Parathyroid adenoma (tissue), 2 donors: ENCODE measurements around the gene TRPV6.

Experiments
- H2AFZ ChIP-seq: fragments of 300-600 bp; sonication (generic); one replicate; pipeline ENCODE4 v1.7.0; 2017; ENCODE audit warnings: antibody characterized with exemption, mild to moderate bottlenecking
- H3K27ac ChIP-seq: fragments of 300-600 bp; sonication (generic); one replicate; pipeline ENCODE4 v1.7.0; 2017
- H3K27me3 ChIP-seq: fragments of 300-600 bp; sonication (generic); one replicate; pipeline ENCODE4 v1.7.0; 2017; ENCODE audit warnings: low read length; ENCODE audit not compliant: control insufficient read depth, insufficient read depth
- H3K36me3 ChIP-seq: fragments of 300-600 bp; sonication (generic); one replicate; pipeline ENCODE4 v1.7.0; 2017; ENCODE audit warnings: low read length; ENCODE audit not compliant: control insufficient read depth, insufficient read depth
- H3K4me1 ChIP-seq: fragments of 300-600 bp; sonication (generic); one replicate; pipeline ENCODE4 v1.7.0; 2017; ENCODE audit warnings: control low read depth
- H3K4me2 ChIP-seq: fragments of 300-600 bp; sonication (generic); one replicate; pipeline ENCODE4 v1.7.0; 2017; ENCODE audit warnings: low read length
- H3K4me3 ChIP-seq: fragments of 300-600 bp; sonication (generic); one replicate; pipeline ENCODE4 v1.7.0; 2017; ENCODE audit warnings: low read depth, low read length
- H3K79me2 ChIP-seq: fragments of 300-600 bp; sonication (generic); one replicate; pipeline ENCODE4 v1.7.0; 2017; ENCODE audit warnings: control low read depth
- H3K9ac ChIP-seq: fragments of 300-600 bp; sonication (generic); one replicate; pipeline ENCODE4 v1.7.0; 2017; ENCODE audit warnings: mild to moderate bottlenecking
- H3K9me3 ChIP-seq: fragments of 300-600 bp; sonication (generic); one replicate; pipeline ENCODE4 v1.7.0; 2017; ENCODE audit warnings: low read length; ENCODE audit not compliant: control insufficient read depth
- CTCF ChIP-seq: fragments of 300-600 bp; sonication (generic); IDR thresholded peaks from one replicate; pipeline ENCODE4 v1.7.0; 2017; ENCODE audit warnings: antibody characterized with exemption, mild to moderate bottlenecking
- donor health status: primary hyperparathyroidism.

The TRPV6 gene

DNA sequence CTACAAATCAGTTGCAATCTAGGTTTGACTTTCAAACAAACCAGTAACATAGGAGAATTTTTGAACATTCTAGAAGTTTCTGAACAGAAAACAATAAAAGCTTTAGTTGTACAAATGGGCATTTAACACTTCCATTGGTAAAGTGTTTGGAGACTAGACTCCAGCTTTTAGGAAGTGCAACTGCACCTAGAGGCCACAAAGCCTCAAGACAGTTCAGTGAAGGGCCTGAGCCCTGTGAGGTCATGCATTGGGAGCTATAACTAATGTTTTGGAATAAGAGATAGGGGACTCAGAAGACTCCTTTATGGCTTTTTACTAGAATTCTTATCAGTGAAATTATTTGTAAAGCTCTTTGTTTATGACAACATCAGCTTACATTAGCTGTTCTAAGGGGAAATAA, 33.6 kb downstream of the TRPV6 start:
- no peak for TF ChIP-seq CTCF
- Histone ChIP-seq H3K4me3 (no peak overlapping the region), H2AFZ (no peak overlapping the region), H3K9ac (no peak overlapping the region), H3K79me2 (no peaks in the 10 kb centered on the region), H3K36me3 (no peaks in the 10 kb centered on the region), H3K4me2 (no peak overlapping the region), H3K9me3 (no peaks in the 10 kb centered on the region), H3K27me3 (no peaks in the 10 kb centered on the region), H3K27ac (no peak overlapping the region), H3K4me1 (peaks cover 12% of the 10 kb centered on the region)

GRCh38 chr7:142851269-142851668, 34.3 kb downstream of the TRPV6 start:
- no peaks in the 10 kb centered on the region for H3K79me2 ChIP-seq
- no peaks in the 10 kb centered on the region for H3K27me3 ChIP-seq
- H3K27ac ChIP-seq, result no peak overlapping the region
- H3K4me2 ChIP-seq, result no peak overlapping the region
- no peak overlapping the region for H2AFZ ChIP-seq
- peaks cover 12% of the 10 kb centered on the region for H3K4me1 ChIP-seq
- H3K36me3 ChIP-seq, result no peaks in the 10 kb centered on the region
- H3K9me3 ChIP-seq, result no peaks in the 10 kb centered on the region
- TF ChIP-seq CTCF, result no peak
- no peak overlapping the region for H3K9ac ChIP-seq
- no peak overlapping the region for H3K4me3 ChIP-seq

- no peaks in the 10 kb centered on the region for H3K9me3 ChIP-seq
- no peaks in the 10 kb centered on the region for H3K79me2 ChIP-seq
- H2AFZ ChIP-seq, result no peak overlapping the region
- no peak for TF ChIP-seq CTCF
- H3K4me2 ChIP-seq, result no peak overlapping the region
- no peak overlapping the region for H3K9ac ChIP-seq
- H3K36me3 ChIP-seq, result no peaks in the 10 kb centered on the region
- H3K27me3 ChIP-seq, result no peaks in the 10 kb centered on the region
- H3K27ac ChIP-seq, result no peak overlapping the region
- H3K4me3 ChIP-seq, result no peak overlapping the region
- H3K4me1 ChIP-seq, result no peaks in the 10 kb centered on the region
Observed at GRCh38 chr7:142847353-142847752, 38.2 kb downstream of the TRPV6 start.

DNA sequence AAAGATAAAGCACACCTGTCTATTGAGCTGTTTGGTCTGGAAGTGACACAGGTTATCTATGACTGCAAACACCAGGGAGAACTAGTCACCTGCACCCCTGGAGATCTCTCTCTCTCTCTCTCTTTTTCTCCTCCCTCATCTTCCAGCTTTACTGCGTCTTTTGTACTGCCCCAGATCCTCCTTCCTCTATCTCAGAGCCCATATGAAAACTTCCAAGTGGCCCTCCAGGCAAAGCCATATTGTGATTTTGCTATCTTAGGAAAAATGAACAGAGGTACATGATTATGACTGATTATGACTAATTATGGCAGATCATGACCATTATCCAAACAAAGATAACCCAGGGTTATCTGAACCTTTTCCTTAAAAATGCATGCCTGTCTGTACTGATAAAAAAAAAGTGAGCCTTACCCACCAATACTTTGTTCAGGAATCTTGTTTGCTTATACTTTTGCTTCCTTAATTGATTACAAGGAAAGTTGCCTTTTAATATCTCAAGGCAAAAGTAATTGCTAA, 43.2 kb downstream of the TRPV6 start:
- H3K4me2 ChIP-seq, result no peak overlapping the region
- H3K9ac ChIP-seq, result no peak overlapping the region
- no peaks in the 10 kb centered on the region for H3K4me1 ChIP-seq
- H3K36me3 ChIP-seq, result no peaks in the 10 kb centered on the region
- no peak for TF ChIP-seq CTCF
- H3K9me3 ChIP-seq, result no peaks in the 10 kb centered on the region
- no peak overlapping the region for H3K4me3 ChIP-seq
- H3K27me3 ChIP-seq, result no peaks in the 10 kb centered on the region
- H2AFZ ChIP-seq, result no peak overlapping the region
- no peaks in the 10 kb centered on the region for H3K79me2 ChIP-seq
- H3K27ac ChIP-seq, result no peak overlapping the region

DNA sequence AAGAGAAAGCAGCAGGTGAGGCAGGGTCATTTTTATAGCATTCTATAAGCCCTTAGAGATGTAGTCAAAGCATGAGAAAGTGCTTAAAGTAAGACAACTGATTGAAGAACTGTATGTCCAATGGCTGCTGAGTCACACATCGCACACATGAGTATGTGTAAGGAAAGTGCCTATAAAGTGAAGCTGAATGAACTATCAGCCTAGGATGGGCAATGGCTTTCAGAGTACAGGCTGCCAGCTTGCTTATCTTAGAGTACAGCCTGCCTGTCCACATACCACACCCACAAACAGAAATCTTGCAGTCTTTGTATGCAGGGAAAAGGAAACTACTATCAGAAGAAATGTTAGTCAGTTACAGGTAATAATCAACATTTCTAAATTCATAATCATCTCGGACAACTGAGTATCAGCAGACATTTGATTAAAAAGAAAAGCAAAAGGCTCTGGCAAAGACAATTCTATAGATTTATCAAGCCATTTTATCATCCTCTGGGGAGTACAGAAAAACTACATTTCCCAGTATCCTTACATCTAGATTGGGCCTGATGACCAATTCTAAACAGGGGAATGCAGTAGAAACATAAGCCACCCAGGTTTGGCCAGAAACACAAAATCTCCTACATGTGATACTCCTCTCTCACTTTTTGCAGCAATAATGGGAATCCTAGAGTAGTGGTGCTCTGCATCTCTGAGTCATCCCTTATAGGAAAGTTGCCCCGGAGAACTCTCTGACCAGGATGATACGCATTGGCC, 46.9 kb downstream of the TRPV6 start:
- Histone ChIP-seq H3K27me3 (no peaks in the 10 kb centered on the region), H3K4me1 (no peaks in the 10 kb centered on the region), H3K4me2 (no peak overlapping the region), H3K27ac (no peak overlapping the region), H3K79me2 (no peaks in the 10 kb centered on the region), H3K36me3 (no peaks in the 10 kb centered on the region), H3K9me3 (no peaks in the 10 kb centered on the region), H3K4me3 (no peak overlapping the region), H2AFZ (no peak overlapping the region), H3K9ac (no peak overlapping the region)
- no peak for TF ChIP-seq CTCF
